Dermis blood vessel endothelial cell (primary cell): ENCODE data around the gene GGA2. TPM values are rescaled to one million over a fixed set of nuclear protein-coding genes. Genes with fewer than 3 reads are reported as not detected.
"Not testable (repeated sequence)": the region's sequence is repeated elsewhere in the genome, so short reads cannot be mapped to it uniquely, and the experiment has no call there.

Source experiments
- DNase-seq: peaks from one replicate; pipeline ENCODE4 v3.0.0; 2010
- total RNA-seq: library from RNA; depleted of rRNA; stranded (reverse); fragments of >200 nt; gene quantifications from 2 replicates; pipeline ENCODE4 v1.2.3, GENCODE V29; 2014

The GGA2 gene
- total RNA-seq, 1 donor from 2014 or later = 41.4 TPM

GRCh38 chr16:23523321-23523720 is 13.0 kb upstream of the GGA2 start:
- no peak for DNase-seq

GRCh38 chr16:23521965-23522364 is 11.7 kb upstream of the GGA2 start:
- DNase-seq = no peak

GRCh38 chr16:23521037-23521743 is 10.9 kb upstream of the GGA2 start:
- no peak for DNase-seq

GRCh38 chr16:23520500-23520899 is 10.2 kb upstream of the GGA2 start:
- DNase-seq = no peak

- DNase-seq = peak; percentile 6
Measured at GRCh38 chr16:23519282-23519681, 9.0 kb upstream of the GGA2 start.

GRCh38 chr16:23518435-23518891 is 8.2 kb upstream of the GGA2 start:
- peak; percentile 74 for DNase-seq

GRCh38 chr16:23516366-23517137 is 6.3 kb upstream of the GGA2 start:
- DNase-seq = no peak

GRCh38 chr16:23515881-23516280 is 5.6 kb upstream of the GGA2 start:
- DNase-seq = no peak

GRCh38 chr16:23514381-23515152 is 4.3 kb upstream of the GGA2 start:
- no peak for DNase-seq

GRCh38 chr16:23512168-23512695 is 1.9 kb upstream of the GGA2 start:
- no peak for DNase-seq

GRCh38 chr16:23511731-23512130 is 1.4 kb upstream of the GGA2 start:
- DNase-seq = no peak

GRCh38 chr16:23510915-23511270 is 599 bp upstream of the GGA2 start:
- DNase-seq = not testable (repeated sequence)

- DNase-seq = peak; percentile 49
Measured at GRCh38 chr16:23509782-23510163, 521 bp downstream of the GGA2 start.

GRCh38 chr16:23509441-23509754 is 896 bp downstream of the GGA2 start:
- DNase-seq = no peak

- DNase-seq = peak; percentile 29
Measured at GRCh38 chr16:23508589-23509440, 1.5 kb downstream of the GGA2 start.

GRCh38 chr16:23506606-23506994 is 3.7 kb downstream of the GGA2 start:
- no peak for DNase-seq

GRCh38 chr16:23505671-23506605 is 4.4 kb downstream of the GGA2 start:
- peak; percentile 22 for DNase-seq

GRCh38 chr16:23505180-23505665 is 5.1 kb downstream of the GGA2 start:
- DNase-seq = no peak

GRCh38 chr16:23504453-23505179 is 5.7 kb downstream of the GGA2 start:
- DNase-seq = peak; percentile 91

GRCh38 chr16:23504076-23504452 is 6.2 kb downstream of the GGA2 start:
- no peak for DNase-seq
